H9 (cell line): ENCODE results near the gene FAF1. TPM values are rescaled to one million over a fixed set of nuclear protein-coding genes. Genes with fewer than 3 reads are reported as not detected.
"Not testable (repeated sequence)": the region's sequence is repeated elsewhere in the genome, so short reads cannot be mapped to it uniquely, and the experiment has no call there.

Experiments used
- DNase-seq: peaks from one replicate; pipeline ENCODE4 v3.0.0-alpha.2; 2017
- H2AFZ ChIP-seq: one replicate; pipeline ENCODE4 v1.6.1; 2013; ENCODE audit warnings: mild to moderate bottlenecking, low read length, control low read depth, moderate library complexity
- H2AK5ac ChIP-seq: 2 replicates; pipeline ENCODE4 v1.6.1; 2013; ENCODE audit warnings: low read length, control low read depth, mixed read lengths; ENCODE audit not compliant: insufficient read length
- H2BK120ac ChIP-seq: one replicate; pipeline ENCODE4 v1.6.1; 2013; ENCODE audit warnings: low read depth, mild to moderate bottlenecking, low read length, control low read depth, inconsistent platforms; ENCODE audit not compliant: poor library complexity, severe bottlenecking
- H2BK12ac ChIP-seq: 2 replicates; pipeline ENCODE4 v1.6.1; 2013; ENCODE audit warnings: low read length, control low read depth, mixed read lengths, low read depth; ENCODE audit not compliant: insufficient read length
- H2BK15ac ChIP-seq: 2 replicates; pipeline ENCODE4 v1.6.1; 2013; ENCODE audit warnings: low read depth, low read length, control low read depth
- H2BK20ac ChIP-seq: one replicate; pipeline ENCODE4 v1.6.1; 2013; ENCODE audit warnings: low read depth, mild to moderate bottlenecking, low read length, control low read depth, inconsistent platforms; ENCODE audit not compliant: poor library complexity, severe bottlenecking
- H2BK5ac ChIP-seq: 2 replicates; pipeline ENCODE4 v1.6.1; 2013; ENCODE audit warnings: low read length, control low read depth, mixed read lengths; ENCODE audit not compliant: insufficient read length
- H3K14ac ChIP-seq: 2 replicates; pipeline ENCODE4 v1.6.1; 2013; ENCODE audit warnings: low read length, control low read depth; ENCODE audit not compliant: insufficient read depth
- H3K18ac ChIP-seq: 2 replicates; pipeline ENCODE4 v1.6.1; 2013; ENCODE audit warnings: low read depth, mild to moderate bottlenecking, mixed read lengths, low read length, control low read depth; ENCODE audit not compliant: insufficient read length
- H3K23ac ChIP-seq: 2 replicates; pipeline ENCODE4 v1.6.1; 2013; ENCODE audit warnings: low read length, control low read depth, mixed read lengths, low read depth; ENCODE audit not compliant: insufficient read length
- H3K23me2 ChIP-seq: 2 replicates; pipeline ENCODE4 v1.6.1; 2013; ENCODE audit warnings: low read depth, mild to moderate bottlenecking, mixed read lengths, low read length, control low read depth; ENCODE audit not compliant: insufficient read length, poor library complexity, severe bottlenecking
- H3K27ac ChIP-seq: 2 replicates; pipeline ENCODE4 v1.5.1; 2013; ENCODE audit warnings: low read length, control low read depth, mixed read lengths, low read depth; ENCODE audit not compliant: insufficient read length
- H3K27me3 ChIP-seq: 2 replicates; pipeline ENCODE4 v1.6.1; 2013; ENCODE audit warnings: low read length, control low read depth, inconsistent platforms; ENCODE audit not compliant: insufficient read depth
- H3K4ac ChIP-seq: 2 replicates; pipeline ENCODE4 v1.6.1; 2013; ENCODE audit warnings: low read depth, mild to moderate bottlenecking, control low read depth, inconsistent platforms, low read length, moderate library complexity
- H3K4me1 ChIP-seq: 2 replicates; pipeline ENCODE4 v1.6.1; 2013; ENCODE audit warnings: low read length, control low read depth, inconsistent platforms; ENCODE audit not compliant: insufficient read depth
- H3K4me2 ChIP-seq: 2 replicates; pipeline ENCODE4 v1.6.1; 2013; ENCODE audit warnings: low read length, control low read depth, mixed read lengths; ENCODE audit not compliant: insufficient read length, insufficient read depth
- H3K56ac ChIP-seq: 2 replicates; pipeline ENCODE4 v1.6.1; 2013; ENCODE audit warnings: low read depth, mild to moderate bottlenecking, mixed read lengths, low read length, control low read depth; ENCODE audit not compliant: insufficient read length
- H3K79me1 ChIP-seq: 2 replicates; pipeline ENCODE4 v1.6.1; 2013; ENCODE audit warnings: low read depth, mild to moderate bottlenecking, moderate library complexity, low read length, control low read depth, inconsistent platforms; ENCODE audit not compliant: insufficient read depth, poor library complexity, severe bottlenecking
- H3K79me2 ChIP-seq: 2 replicates; pipeline ENCODE4 v1.6.1; 2013; ENCODE audit warnings: low read length, control low read depth, inconsistent platforms; ENCODE audit not compliant: insufficient read depth
- H3K9ac ChIP-seq: 2 replicates; pipeline ENCODE4 v1.6.1; 2013; ENCODE audit warnings: low read length, control low read depth, mixed read lengths; ENCODE audit not compliant: insufficient read length; ENCODE audit errors: extremely low read depth
- H3K9me3 ChIP-seq: one replicate; pipeline ENCODE4 v1.6.1; 2013; ENCODE audit warnings: low read depth, low read length, inconsistent platforms; ENCODE audit not compliant: control insufficient read depth
- H3T11ph ChIP-seq: one replicate; pipeline ENCODE4 v1.6.1; 2013; ENCODE audit warnings: mild to moderate bottlenecking, low read length, control low read depth, inconsistent platforms
- H4K20me1 ChIP-seq: one replicate; pipeline ENCODE4 v1.6.1; 2013; ENCODE audit not compliant: control insufficient read depth, insufficient read length, insufficient read depth
- H4K5ac ChIP-seq: 2 replicates; pipeline ENCODE4 v1.6.1; 2013; ENCODE audit warnings: low read depth, mild to moderate bottlenecking, mixed read lengths, low read length, control low read depth; ENCODE audit not compliant: insufficient read length
- H4K8ac ChIP-seq: replicated peaks from 2 replicates; pipeline ENCODE4 v1.6.1; 2013; ENCODE audit warnings: low read length, control low read depth, mixed read lengths, low read depth; ENCODE audit not compliant: insufficient read length
- H4K91ac ChIP-seq: 2 replicates; pipeline ENCODE4 v1.6.1; 2013; ENCODE audit warnings: low read depth, mild to moderate bottlenecking, moderate library complexity, mixed read lengths, low read length, control low read depth; ENCODE audit not compliant: insufficient read length
- H3K27ac Mint-ChIP-seq, 3 experiments: 2 replicates in 2 of 3; 3 replicates in 1 of 3; pipeline ENCODE4 v1.8.0; 2020 to 2021; ENCODE audit warnings: mixed read lengths in 3 of 3, mild to moderate bottlenecking in 1 of 3, moderate library complexity in 1 of 3
- H3K27me3 Mint-ChIP-seq: 2 replicates; pipeline ENCODE4 v1.8.0; 2021; ENCODE audit warnings: low read depth, mild to moderate bottlenecking, moderate library complexity, mixed read lengths
- H3K36me3 Mint-ChIP-seq, 3 experiments: 2 replicates in 2 of 3; 3 replicates in 1 of 3; pipeline ENCODE4 v1.8.0; 2020 to 2021; ENCODE audit warnings: low read depth in 3 of 3, mixed read lengths in 3 of 3; ENCODE audit not compliant: insufficient read depth in 1 of 3
- H3K4me1 Mint-ChIP-seq, 2 experiments: 2 replicates each; pipeline ENCODE4 v1.8.0; 2020; ENCODE audit warnings: mixed read lengths in 2 of 2
- H3K4me3 Mint-ChIP-seq, 2 experiments: 2 replicates in 1 of 2; 3 replicates in 1 of 2; pipeline ENCODE4 v1.8.0; 2020 to 2021; ENCODE audit warnings: mild to moderate bottlenecking in 2 of 2, mixed read lengths in 2 of 2, moderate library complexity in 1 of 2
- H3K9me3 Mint-ChIP-seq, 2 experiments: 2 replicates in 1 of 2; 3 replicates in 1 of 2; pipeline ENCODE4 v1.8.0; 2020; ENCODE audit warnings: mild to moderate bottlenecking in 2 of 2, mixed read lengths in 2 of 2, moderate library complexity in 1 of 2
- WGBS: extraction: QIAGEN DNeasy Blood & Tissue Kit; methylation state at CpG from one replicate; pipeline ENCODE4 v1.1.7; 2013; ENCODE audit warnings: missing lambda C conversion rate, low lambda C conversion rate, mixed read lengths; ENCODE audit not compliant: insufficient read length; ENCODE audit errors: extremely low coverage; 5-methylcytosine and 5-hydroxymethylcytosine counted together
- total RNA-seq: library from RNA; stranded (reverse); gene quantifications from 2 replicates; pipeline ENCODE4 v1.2.1, GENCODE V29; 2021

The FAF1 gene
- total RNA-seq, 1 experiment from 2014 or later, result 60.8 TPM

DNA sequence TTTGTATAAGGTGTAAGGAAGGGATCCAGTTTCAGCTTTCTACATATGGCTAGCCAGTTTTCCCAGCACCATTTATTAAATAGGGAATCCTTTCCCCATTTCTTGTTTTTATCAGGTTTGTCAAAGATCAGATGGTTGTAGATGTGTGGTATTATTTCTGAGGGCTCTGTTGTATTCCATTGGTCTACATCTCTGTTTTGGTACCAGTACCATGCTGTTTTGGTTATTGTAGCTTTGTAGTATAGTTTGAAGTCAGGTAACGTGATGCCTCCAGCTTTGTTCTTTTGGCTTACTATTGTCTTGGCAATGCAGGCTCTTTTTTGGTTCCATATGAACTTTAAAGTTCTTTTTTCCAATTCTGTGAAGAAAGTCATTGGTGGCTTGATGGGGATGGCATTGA is 54.0 kb downstream of the FAF1 start:
- not testable (repeated sequence) for H2BK15ac ChIP-seq, H3K27me3 ChIP-seq, H2BK20ac ChIP-seq, DNase-seq, H2AFZ ChIP-seq, H4K20me1 ChIP-seq, H3K56ac ChIP-seq, H3K4me2 ChIP-seq, H4K8ac ChIP-seq, H2BK5ac ChIP-seq, H2BK12ac ChIP-seq, H3K14ac ChIP-seq, H3K9me3 ChIP-seq, H3K4me3 Mint-ChIP-seq, H3K23ac ChIP-seq, H3K79me1 ChIP-seq, H3K27me3 Mint-ChIP-seq, H4K5ac ChIP-seq, H3K27ac Mint-ChIP-seq, H3K4me1 ChIP-seq, H4K91ac ChIP-seq, H3K4ac ChIP-seq, H3T11ph ChIP-seq, H2BK120ac ChIP-seq, H3K27ac ChIP-seq, H3K79me2 ChIP-seq, H3K23me2 ChIP-seq, H2AK5ac ChIP-seq, H3K9ac ChIP-seq, H3K18ac ChIP-seq
- peaks cover 13 to 22% of the 10 kb centered on the region in 2 experiments; a peak in 4 of 5 replicates for H3K9me3 Mint-ChIP-seq
- WGBS, result no CpG with 5 or more reads among the region's 1 CpG
- H3K4me1 Mint-ChIP-seq, result peaks cover 10% of the 10 kb centered on the region in 2 experiments; a peak in 3 of 4 replicates
- H3K36me3 Mint-ChIP-seq, result peaks cover 0 to 11% (median 8%) of the 10 kb centered on the region in 3 experiments; a peak in 2 of 7 replicates
